Right ventricle myocardium inferior (tissue), 1 donor: ENCODE data around the gene SH3BGR. TPM values are rescaled to one million over a fixed set of nuclear protein-coding genes. Genes with fewer than 3 reads are reported as not detected.
"Not testable (repeated sequence)": the region's sequence is repeated elsewhere in the genome, so short reads cannot be mapped to it uniquely, and the experiment has no call there.

Source experiments
- ATAC-seq: fragments of 200-7000 bp; cut with Tn5 transposase; one replicate; pipeline ENCODE4 v1.9.1; 2020; ENCODE audit warnings: mild to moderate bottlenecking, moderate library complexity
- DNase-seq: peaks from one replicate; pipeline ENCODE4 v3.0.0; 2021; ENCODE audit errors: missing footprints
- intact Hi-C: fragments of 100-400 bp; cut with DNase I; formaldehyde crosslinking; loops from one replicate; pipeline ENCODE4 v1.11.0; 2022
- long read RNA-seq: library from polyadenylated mRNA; unstranded; transcript quantifications from one replicate; pipeline ENCODE4 v2.0.0, GENCODE V29; 2021
- total RNA-seq: library from RNA; stranded (reverse); fragmentation: NEBNext Ultra II Directional; extraction: Animal tissue kit (Norgen Biotek cat#: 25700); gene quantifications from one replicate; pipeline ENCODE4 v1.2.1, GENCODE V29; 2021
- donor health status: DM: no; HTN: yes; CAD: no; lungs with severe emphysema.

The SH3BGR gene
- 159 TPM for total RNA-seq
- long read RNA-seq, transcript SH3BGR-201 (7 exons, 1,251 nt), result major isoform, 36 of 44 reads
- long read RNA-seq, partial matches to known transcripts, result 1 of 44 reads
- long read RNA-seq, other reads (novel, unspliced or antisense), result 1 of 44 reads

GRCh38 chr21:39451332-39452206 is at the start of gene SH3BGR:
Gene SH3BGR, plus strand, starts transcription at chr21:39451970. Its CDS starts 127 bp downstream, at chr21:39452097.
- DNase-seq (peak; percentile 84), ATAC-seq (peak; percentile 94)
- intact Hi-C loops, result no loop called here

- intact Hi-C loops, result no loop called here
Observed at GRCh38 chr21:39406065-39406464, 45.7 kb upstream of the SH3BGR start.

DNA sequence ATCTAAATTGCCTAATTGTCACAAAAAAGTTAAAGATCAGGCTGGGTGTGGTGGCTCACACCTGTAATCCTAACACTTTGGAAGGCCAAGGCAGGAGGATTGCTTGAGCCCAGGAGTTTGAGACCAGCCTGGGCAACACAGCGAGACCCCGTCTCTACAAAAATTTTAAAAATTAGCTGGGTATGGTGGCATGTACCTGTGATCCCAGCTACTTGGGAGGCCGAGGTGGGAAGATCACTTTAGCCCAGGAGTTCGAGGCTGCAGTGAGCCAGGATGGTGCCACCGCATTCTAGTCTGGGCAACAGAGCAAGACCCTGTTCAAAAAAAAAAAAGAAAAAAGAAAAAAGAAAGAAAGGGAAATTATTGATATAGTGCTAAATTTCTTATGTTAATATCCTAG is 32.6 kb upstream of the SH3BGR start:
- DNase-seq, intact Hi-C loops, ATAC-seq: not testable (repeated sequence)

More at GRCh38 chr21:39406065-39406464, 45.7 kb upstream of the SH3BGR start:
- DNase-seq (peak; percentile 17), ATAC-seq (no peak)

- no peak for DNase-seq
- no peak for ATAC-seq
- intact Hi-C loops, result no loop called here
Observed at GRCh38 chr21:39422527-39423241, 29.1 kb upstream of the SH3BGR start.

- DNase-seq, result no peak
- no peak for ATAC-seq
- intact Hi-C loops, result no loop called here
Observed at GRCh38 chr21:39429445-39429844, 22.3 kb upstream of the SH3BGR start.

- ATAC-seq (no peak), DNase-seq (no peak)
- intact Hi-C loops, result no loop called here
Observed at GRCh38 chr21:39430016-39430415, 21.8 kb upstream of the SH3BGR start.

DNA sequence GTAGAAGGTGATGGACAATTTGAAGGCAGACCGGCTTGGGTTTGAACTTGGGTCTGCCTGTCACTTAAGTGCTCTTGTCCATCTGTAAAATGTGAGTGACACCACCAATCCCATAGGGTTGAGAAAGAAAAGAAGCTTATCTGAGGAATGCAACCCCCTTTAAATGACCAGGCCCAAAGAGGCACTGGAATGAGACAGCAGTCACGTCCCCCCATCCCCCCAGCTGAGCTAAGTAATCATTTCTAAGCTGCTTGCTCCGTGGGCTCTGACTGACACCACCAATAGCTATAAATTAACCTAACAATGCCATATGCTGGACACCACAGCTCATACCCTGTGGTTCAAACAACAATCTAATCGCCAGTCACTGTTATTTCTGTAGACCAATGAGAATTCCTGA is 21.3 kb upstream of the SH3BGR start:
- no peak for DNase-seq
- intact Hi-C loops, result no loop called here
- no peak for ATAC-seq

DNA sequence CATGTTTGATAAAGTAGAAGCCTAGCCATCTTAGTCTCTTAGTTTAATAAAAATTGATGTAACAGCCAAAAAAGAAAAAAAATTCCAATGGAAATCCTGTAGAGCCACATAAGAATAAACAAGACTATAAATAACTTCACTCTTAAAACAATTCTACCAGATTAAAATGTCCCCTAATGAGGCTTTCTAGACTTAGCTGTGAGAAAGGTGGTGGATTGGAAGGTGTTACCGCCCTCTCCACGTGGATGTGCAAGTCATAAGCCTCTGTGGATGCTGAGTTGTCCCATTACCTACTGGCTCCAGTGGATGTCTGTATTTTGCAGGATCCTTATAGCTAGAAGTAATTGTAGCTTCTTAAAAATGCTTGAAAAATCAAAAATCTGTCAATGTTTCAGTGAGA is 20.8 kb upstream of the SH3BGR start:
- intact Hi-C loops, result no loop called here
- no peak for DNase-seq
- no peak for ATAC-seq

DNA sequence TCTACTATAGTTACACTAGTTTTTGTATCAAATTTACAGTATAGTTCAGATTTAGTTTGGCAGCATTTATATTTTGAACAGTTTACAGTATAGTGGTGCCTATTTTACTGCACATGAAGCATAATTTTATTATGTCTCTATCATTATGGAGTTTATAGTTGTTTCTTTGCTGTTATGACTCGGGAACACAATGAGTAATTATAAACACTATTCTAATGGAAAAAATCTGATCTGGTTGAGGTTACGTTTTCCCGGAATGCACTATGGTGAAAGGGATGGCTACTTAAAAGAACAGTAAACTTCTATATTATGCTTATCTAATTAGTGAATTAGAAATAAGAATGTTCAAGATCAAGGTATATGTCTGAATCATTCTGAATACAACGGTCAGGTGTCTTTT is 16.8 kb upstream of the SH3BGR start:
- intact Hi-C loops, result no loop called here
- DNase-seq, result no peak
- ATAC-seq, result no peak

DNA sequence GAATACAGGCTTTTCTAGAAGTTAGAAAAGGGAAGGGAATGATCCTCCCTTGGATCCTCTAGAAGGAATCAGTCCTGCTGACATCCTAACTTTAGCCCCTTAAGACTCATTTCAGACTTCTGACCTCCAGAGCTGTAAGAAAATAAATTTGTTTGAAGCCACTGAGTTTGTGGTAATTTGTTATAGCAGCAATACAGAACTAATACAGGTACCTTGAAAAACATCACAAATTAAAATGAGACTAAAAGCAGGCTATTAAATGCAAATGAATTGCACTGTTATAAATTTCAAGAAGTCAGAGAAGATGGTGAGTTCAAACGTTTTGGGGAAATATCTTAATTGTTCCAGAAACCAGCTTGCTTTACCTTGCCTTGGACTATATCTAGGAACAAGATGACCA is 12.5 kb upstream of the SH3BGR start:
- no peak for DNase-seq
- intact Hi-C loops, result no loop called here
- ATAC-seq, result no peak

GRCh38 chr21:39441502-39442475 is 10.0 kb upstream of the SH3BGR start:
- DNase-seq (no peak), ATAC-seq (no peak)
- intact Hi-C loops, result loop anchor here (5.0 kb wide), 1 partner anchor 54 kb away; no protein-coding TSS in a partner anchor

DNA sequence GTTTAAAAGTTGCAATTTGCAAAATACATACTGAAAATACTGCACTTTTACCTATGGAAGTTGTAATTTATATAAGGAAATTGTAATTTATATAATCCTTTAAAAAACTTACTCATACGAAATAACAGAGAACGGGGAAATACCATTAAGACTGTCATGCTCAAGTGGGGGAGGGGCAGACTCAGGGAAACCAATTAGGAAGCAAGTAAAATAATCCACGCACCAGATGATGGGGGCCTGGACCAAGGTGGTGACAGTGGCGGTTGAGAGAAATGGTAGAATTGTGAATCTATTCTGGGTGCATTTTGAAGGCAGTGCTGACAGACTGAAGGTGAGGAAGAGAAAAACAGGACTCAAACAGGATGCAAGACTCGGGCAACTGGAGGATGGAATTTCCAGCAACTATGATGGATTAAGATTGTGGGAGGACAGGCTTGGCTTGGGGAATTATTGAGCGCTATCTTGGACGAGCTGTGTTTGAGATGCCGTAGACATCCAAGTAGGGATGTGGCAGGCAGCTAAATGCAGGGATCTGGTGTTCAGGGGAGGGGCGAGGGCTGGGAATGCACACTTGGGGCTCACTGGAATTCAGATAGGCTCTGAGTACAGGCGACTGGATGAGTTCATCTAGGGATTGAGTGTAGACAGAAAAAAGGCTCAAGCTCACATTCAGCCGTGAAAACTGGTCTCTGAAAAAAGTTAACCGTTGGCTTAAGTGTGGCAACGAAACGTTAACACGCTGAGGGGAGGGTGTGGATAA is 7.2 kb upstream of the SH3BGR start:
- ATAC-seq (no peak), DNase-seq (no peak)
- intact Hi-C loops, result loop anchor here (5.0 kb wide), 1 partner anchor 57 kb away; no protein-coding TSS in a partner anchor

DNA sequence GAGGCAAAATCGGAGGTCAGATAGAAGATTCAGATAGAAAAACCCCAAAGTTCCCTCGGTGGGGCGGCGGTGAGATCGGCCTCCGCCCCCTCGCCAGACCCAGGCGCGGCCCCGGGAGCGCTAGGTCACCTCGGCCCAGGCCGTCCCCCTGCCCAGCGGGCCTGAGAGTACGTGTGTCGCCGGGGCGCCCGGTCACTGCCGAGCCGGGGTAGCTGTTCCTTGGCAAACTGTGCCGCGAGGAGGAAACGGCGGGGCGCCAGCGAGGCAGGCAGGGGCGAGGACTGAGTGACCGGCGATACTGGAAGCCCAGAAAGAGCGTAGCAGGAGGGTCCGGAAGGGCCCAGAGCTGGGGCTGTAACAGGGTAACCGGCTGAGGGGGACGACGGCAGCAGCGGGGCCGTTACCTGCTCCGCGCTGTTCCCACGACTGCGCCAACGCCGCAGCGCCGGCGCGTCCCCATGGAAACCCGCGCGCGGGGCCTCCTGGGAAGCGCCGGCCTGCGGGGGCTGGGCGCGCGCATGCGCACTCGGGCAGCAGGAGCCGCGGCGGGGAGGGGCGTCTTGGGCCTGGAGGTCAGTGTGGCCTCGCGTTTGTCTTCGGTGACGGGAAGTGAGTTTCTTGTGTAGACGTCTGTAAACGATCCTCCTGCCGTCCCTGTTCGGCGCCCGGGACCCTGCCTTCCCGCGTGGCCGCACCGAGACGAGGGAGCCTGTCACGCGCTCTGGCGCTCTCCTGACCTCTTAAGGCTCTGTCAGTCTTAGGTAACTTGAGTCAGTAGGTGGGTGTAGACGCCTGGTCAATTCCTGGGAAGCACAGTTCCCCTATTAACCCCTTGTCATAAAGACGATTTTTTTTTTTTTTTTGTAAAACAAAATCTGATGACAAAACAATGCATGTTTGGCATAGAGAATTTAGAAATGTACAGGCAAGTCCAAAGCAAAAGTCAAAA is 6.2 kb upstream of the SH3BGR start, which contains the start of gene LCA5L:
Gene LCA5L (minus strand): TSS at position 458 of the 949 bp plus-strand sequence. CDS start 17,285 bp downstream, outside the sequence.
- ATAC-seq (peak; percentile 97), DNase-seq (peak; percentile 97)
- intact Hi-C loops, result loop anchor here (2.0 kb wide), 1 partner anchor 133 kb away; the partner anchor contains the start of gene BRWD1

DNA sequence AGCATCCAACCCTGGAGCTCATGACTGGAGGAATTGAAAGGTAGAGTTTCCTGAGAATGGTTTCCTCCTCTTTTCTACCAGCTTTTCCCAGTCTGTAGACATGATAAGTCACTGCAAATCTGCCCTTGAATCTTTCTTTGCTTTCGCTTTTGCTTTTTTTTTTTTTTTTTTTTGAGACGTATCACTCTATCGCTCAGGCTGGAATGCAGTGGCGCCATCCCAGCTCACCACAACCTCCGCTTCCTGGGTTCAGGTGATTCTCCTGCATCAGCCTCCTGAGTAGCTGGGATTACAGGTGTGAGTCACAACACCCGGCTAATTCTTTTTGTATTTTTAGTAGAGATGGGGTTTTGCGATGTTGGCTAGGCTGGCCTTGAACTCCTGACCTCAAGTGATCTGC is 4.5 kb upstream of the SH3BGR start:
- intact Hi-C loops, result loop anchor here (2.0 kb wide), 1 partner anchor 134 kb away; the partner anchor contains the start of gene BRWD1
- DNase-seq, result no peak
- ATAC-seq, result no peak

DNA sequence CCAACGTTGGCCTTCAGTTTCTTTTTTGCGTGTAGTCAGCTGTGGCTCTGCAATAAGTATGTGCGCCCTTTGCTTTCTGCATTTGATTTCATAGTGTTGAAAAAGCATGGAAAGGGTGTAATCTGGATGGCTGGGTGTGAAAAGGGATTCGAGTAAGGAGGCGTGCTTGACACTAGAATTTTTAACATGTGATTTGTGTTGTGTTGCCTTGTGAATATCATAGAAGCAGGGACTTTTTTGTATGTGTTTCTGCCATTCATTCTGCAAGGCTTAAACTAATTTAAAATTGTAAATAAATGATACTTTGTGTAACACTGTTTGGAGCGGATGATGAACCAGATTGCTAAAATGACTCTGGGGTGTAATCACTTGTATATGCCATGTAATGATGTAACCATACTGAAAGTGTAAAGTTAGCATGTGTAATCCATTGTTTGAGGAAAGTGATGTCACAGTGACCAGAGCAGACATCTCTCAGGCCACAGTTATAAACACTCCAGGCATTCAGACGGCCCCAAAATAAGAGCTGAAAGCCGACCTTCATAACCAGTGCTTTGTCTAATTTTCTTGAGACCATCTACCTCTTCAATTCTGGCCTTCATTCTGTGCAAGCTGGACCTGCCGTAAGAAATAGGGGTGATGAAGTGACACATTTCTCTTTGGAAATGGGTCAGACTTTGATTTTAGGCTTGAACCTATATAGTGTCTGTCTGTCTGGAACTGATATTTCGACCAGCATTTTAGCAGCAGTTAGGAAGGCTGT is 618 bp downstream of the SH3BGR start:
- intact Hi-C loops, result no loop called here
- ATAC-seq (peak; percentile 32), DNase-seq (no peak)

DNA sequence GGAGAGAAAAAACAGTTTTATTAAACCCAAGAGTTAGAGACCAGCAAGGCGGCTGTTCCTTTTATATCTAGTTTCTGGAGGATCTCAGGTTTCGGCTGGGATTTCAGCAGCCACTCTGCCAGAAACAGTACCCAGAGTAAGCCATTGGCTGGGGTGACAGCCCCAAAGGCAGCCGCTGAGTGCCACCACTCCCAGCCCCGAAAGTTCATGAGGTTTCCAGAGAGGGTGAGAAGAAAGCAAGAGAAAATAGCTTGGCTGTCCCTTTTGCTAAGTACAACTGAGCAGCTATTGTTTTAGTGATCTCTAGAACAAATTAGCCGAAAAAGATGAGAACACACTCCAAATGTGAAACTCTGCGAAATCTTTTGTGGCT is 1.2 kb downstream of the SH3BGR start:
- DNase-seq, result no peak
- ATAC-seq, result no peak
- intact Hi-C loops, result no loop called here
